ENCODE data around the gene MYO3B. TPM values are rescaled to one million over a fixed set of nuclear protein-coding genes. Genes with fewer than 3 reads are reported as not detected.
A peak's percentile ranks its signal among the peaks of the same experiment; 100 is the strongest.

MYO3B gene
- total RNA-seq, 2 donors from 2014 or later: 0.09 to 0.74 TPM

- Histone ChIP-seq H3K36me3 (no peaks in the 10 kb centered on the region), H3K9me3 (no peaks in the 10 kb centered on the region), H3K27ac (no peak overlapping the region), H3K4me1 (replicated peaks) (no peaks in the 10 kb centered on the region), H3K4me3 (no peak overlapping the region), H3K27me3 (replicated peaks; ENCODE audit: insufficient read depth) (no peaks in the 10 kb centered on the region)
- no peak for DNase-seq (ENCODE audit: low spot score)
- intact Hi-C loops (cut with DNase I): no loop called here
- TF ChIP-seq POLR2A (IDR thresholded peaks at IDR 0.05) (no peak), POLR2AphosphoS5 (IDR thresholded peaks at IDR 0.05) (no peak), CTCF (IDR thresholded peaks at IDR 0.05) (no peak)
- WGBS: 68% methylated on average over 4 of the region's 4 CpGs
Measured at GRCh38 chr2:170477630-170478029, 299.7 kb downstream of the MYO3B start.

GRCh38 chr2:170481201-170481600, 303.3 kb downstream of the MYO3B start:
- Histone ChIP-seq H3K4me1 (replicated peaks) (no peaks in the 10 kb centered on the region), H3K27ac (no peak overlapping the region), H3K36me3 (no peaks in the 10 kb centered on the region), H3K9me3 (no peaks in the 10 kb centered on the region), H3K27me3 (replicated peaks; ENCODE audit: insufficient read depth) (no peaks in the 10 kb centered on the region), H3K4me3 (no peak overlapping the region)
- 89% methylated on average over 4 of the region's 4 CpGs for WGBS
- no peak for DNase-seq (ENCODE audit: low spot score)
- no peak for TF ChIP-seq POLR2A (IDR thresholded peaks at IDR 0.05)
- intact Hi-C loops (cut with DNase I): no loop called here

- DNase-seq (ENCODE audit: low spot score): no peak
- Histone ChIP-seq H3K4me3 (no peak overlapping the region), H3K9me3 (no peaks in the 10 kb centered on the region), H3K36me3 (no peaks in the 10 kb centered on the region), H3K4me1 (replicated peaks) (no peaks in the 10 kb centered on the region), H3K27me3 (replicated peaks; ENCODE audit: insufficient read depth) (no peaks in the 10 kb centered on the region), H3K27ac (no peak overlapping the region)
- intact Hi-C loops (cut with DNase I): no loop called here
- TF ChIP-seq POLR2A (IDR thresholded peaks at IDR 0.05) (no peak), CTCF (IDR thresholded peaks at IDR 0.05) (no peak), POLR2AphosphoS5 (IDR thresholded peaks at IDR 0.05) (no peak)
Measured at GRCh38 chr2:170484552-170484951, 306.6 kb downstream of the MYO3B start.

- intact Hi-C loops (cut with DNase I): no loop called here
- no peak for TF ChIP-seq CTCF (IDR thresholded peaks at IDR 0.05)
- TF ChIP-seq POLR2A (IDR thresholded peaks at IDR 0.05): no peak
- no peak for TF ChIP-seq POLR2AphosphoS5 (IDR thresholded peaks at IDR 0.05)
- Histone ChIP-seq H3K36me3 (no peaks in the 10 kb centered on the region), H3K4me3 (no peak overlapping the region), H3K9me3 (no peaks in the 10 kb centered on the region), H3K4me1 (replicated peaks) (no peaks in the 10 kb centered on the region), H3K27me3 (replicated peaks; ENCODE audit: insufficient read depth) (no peaks in the 10 kb centered on the region), H3K27ac (no peak overlapping the region)
- WGBS: 71% methylated on average over 3 of the region's 3 CpGs
- no peak for DNase-seq (ENCODE audit: low spot score)
Measured at GRCh38 chr2:170485254-170486026, 307.5 kb downstream of the MYO3B start.

- no peak for DNase-seq (ENCODE audit: low spot score)
Measured at GRCh38 chr2:170486730-170487129, 308.8 kb downstream of the MYO3B start.

More at GRCh38 chr2:170486730-170487129, 308.8 kb downstream of the MYO3B start:
- H3K27me3 ChIP-seq (replicated peaks; ENCODE audit: insufficient read depth): no peaks in the 10 kb centered on the region
- H3K36me3 ChIP-seq: no peaks in the 10 kb centered on the region
- H3K4me1 ChIP-seq (replicated peaks): no peaks in the 10 kb centered on the region
- no peaks in the 10 kb centered on the region for H3K9me3 ChIP-seq
- peak in 1 of 4 experiments; percentile 27 for TF ChIP-seq CTCF (IDR thresholded peaks at IDR 0.05)
- no peak for TF ChIP-seq POLR2AphosphoS5 (IDR thresholded peaks at IDR 0.05)
- no peak for TF ChIP-seq POLR2A (IDR thresholded peaks at IDR 0.05)
- no peak overlapping the region for H3K4me3 ChIP-seq
- H3K27ac ChIP-seq: no peak overlapping the region
- 93% methylated on average over 3 of the region's 3 CpGs for WGBS
- intact Hi-C loops (cut with DNase I): no loop called here

All from prostate gland (tissue), 2 donors.